ENCODE data around the gene EMC10.
A peak's percentile ranks its signal among the peaks of the same experiment; 100 is the strongest.
"Not testable (repeated sequence)": the region's sequence is repeated elsewhere in the genome, so short reads cannot be mapped to it uniquely, and the experiment has no call there.

The EMC10 gene

DNA sequence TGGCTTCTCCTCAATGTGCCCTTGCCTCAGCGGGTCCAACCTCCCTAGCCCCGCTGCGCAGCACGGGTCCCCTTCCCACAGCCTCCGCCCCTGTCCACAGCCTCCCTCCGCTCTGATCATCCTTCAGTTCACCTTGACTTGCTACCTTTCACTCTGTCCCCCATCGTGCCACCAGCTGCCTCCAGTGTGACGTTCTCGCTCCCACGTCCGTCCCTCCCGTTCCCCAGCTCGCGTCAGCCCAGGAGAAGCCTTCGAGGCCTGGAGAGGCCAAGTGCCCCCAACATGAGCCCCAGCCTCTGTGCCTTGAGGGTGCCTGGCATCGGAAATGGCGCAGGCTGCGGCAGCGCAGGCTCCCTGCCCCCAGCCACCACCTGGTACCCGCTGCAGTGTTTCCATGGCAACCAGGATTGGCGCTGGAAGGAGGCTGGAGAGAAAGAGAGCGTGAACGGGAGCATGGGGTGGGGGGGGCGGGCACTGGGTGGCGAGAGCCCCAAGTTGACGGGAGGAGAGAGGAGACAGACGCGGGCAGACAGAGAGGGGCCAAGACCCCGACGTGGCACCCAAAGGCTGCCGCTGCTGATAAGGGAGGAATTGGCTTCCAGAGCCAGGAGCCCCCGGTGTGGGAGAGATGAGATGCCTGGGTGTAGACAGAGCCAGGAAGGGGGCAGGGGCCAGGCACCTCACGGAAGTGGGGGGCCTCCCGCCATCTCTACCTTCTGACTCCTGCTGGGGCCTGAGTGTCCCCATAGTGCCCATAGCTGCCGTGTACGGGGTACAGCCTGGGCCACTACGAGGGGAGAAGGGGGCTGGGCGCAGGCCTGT lies 38.2 kb downstream of the EMC10 start:
- DNase-seq (ENCODE audit: low spot score): no peak

- no peak for DNase-seq (ENCODE audit: low spot score)
These were observed 38.9 kb downstream of the EMC10 start for GRCh38 chr19:50515168-50515561.

- no peak for DNase-seq (ENCODE audit: low spot score)
These were observed 40.1 kb downstream of the EMC10 start for GRCh38 chr19:50516456-50516855.

- DNase-seq (ENCODE audit: low spot score): no peak
These were observed 40.8 kb downstream of the EMC10 start for GRCh38 chr19:50516964-50517703.

DNA sequence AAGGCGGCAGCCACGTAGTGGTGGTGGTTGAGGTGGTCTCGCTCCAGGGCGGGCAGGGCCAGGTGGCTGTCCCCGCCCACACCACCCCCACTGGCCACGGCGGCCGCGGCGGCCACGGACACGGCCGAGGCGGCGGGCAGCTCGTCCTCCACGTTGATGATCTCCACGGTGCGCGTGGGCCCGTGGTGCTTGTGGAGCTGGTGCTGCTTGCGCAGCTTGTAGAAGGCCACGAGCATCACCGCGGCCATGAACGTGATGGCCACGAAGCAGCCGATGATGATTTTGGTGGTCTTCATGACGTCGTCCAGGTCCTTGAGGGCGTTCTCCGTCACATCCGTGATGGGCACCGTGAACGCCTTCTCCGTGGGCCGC lies 41.4 kb downstream of the EMC10 start:
- no peak for DNase-seq (ENCODE audit: low spot score)

DNA sequence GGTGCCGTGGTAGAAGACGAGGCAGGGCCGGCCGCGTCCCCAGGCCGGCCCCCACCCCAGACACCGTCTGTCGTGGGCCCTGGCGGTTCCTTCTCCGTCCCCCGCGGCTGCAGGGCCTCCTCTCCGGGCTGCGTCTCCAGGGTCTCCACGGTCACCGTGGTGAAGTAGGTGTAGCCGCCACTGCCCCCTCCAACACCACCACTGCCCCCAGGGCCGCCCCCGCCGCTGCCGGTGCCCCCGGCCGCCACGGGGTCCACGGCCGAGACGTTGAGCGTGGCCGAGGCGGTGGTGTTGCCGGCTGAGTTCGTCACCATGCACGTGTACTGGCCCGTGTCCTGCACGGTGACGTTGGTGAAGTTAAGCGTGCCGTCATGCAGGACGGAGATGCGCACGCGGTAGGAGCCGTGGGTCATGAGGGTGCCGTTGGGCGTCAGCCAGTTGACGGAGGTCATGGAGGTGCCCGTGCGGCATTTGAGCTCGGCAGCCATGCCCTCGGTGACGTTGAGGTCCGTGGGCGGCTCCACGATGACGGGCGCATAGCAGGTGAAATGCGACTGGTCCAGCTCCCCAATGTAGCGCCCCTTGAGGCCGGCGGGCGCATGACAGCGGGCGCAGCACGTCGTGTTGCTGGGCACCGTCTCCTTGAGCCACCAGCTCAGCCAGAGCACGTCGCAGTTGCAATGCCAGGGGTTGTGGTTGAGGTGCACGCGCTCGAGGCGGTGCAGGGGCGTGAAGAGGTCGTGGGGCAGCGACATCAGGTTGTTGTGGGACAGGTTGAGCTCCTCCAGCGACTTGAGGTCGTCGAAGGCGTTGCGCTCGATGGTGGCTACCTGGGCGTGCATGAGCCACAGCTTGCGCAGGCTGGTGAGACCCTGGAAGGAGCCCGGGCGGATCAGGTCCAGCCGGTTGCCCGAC lies 42.0 kb downstream of the EMC10 start:
- DNase-seq (ENCODE audit: low spot score): no peak

DNA sequence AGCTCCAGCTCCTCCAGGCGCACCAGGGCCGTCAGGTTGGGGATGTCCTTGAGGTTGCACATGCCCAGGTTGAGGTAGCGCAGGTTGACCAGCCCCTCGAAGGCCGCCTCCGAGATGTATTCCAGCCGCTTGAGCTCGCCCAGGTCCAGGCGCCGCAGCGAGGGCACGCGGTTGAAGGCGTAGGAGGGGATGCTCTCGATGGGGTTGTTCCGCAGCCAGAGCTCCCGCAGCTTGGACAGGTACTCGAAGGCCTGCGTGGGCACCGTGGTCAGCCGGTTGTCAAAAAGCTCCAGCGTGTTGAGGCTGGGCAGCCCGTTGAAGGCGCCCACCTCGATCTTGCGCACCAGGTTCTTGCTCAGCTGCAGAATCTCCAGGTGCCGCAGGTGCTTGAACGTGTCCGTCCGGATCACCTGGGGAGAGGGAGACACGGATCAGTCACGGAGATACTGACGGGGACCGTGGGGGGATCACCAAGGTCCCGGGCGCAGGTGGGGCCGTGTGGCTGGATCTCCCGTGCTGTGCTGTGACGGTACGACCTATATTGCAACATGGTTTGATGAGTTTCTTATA lies 42.8 kb downstream of the EMC10 start:
- DNase-seq (ENCODE audit: low spot score): no peak

- DNase-seq (ENCODE audit: low spot score): no peak
These were observed 44.6 kb downstream of the EMC10 start for GRCh38 chr19:50520822-50521465.

GRCh38 chr19:50522881-50523280 lies 46.6 kb downstream of the EMC10 start:
- no peak for DNase-seq (ENCODE audit: low spot score)

DNA sequence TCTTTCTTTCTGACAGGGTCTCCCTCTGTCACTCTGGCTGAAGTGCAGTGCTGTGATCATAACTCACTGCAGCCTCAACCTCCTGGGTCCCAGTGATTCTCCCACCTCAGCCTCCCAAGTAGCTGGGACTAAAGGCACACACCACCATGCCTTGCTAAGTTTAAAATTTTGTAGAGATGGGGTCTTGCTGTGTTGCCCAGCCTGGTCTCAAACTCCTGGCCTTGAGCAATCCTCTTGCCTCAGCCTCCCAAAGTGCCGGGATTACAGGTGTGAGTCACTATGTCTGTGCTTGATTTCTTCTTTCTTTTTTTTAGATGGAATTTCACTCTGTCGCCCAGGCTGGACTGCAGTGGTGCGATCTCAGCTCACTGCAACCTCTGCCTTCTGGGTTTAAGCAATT lies 51.7 kb downstream of the EMC10 start:
- DNase-seq (ENCODE audit: low spot score): not testable (repeated sequence)

DNA sequence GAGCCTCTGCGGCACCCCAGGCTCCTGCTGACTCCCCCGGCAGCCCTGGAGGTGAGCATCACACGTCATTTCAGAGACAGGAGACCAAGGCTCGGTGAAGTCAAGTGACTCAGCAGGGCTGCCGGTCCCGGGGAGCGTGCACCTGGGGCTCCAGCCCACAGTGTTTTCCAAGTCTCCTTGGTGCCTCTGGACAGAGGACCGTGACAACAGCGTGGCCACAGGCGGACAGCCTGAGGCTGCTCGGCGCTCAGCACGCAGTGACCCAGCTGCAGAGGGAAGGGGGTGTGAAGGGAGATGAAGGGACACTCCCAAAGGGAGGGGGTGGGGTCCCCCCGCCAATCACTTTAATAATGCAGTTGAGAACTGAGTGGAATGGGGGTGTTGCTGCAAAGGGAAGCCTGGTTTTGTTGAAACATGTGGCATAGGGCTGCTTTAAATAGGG lies 54.9 kb downstream of the EMC10 start:
- DNase-seq (ENCODE audit: low spot score): no peak

DNA sequence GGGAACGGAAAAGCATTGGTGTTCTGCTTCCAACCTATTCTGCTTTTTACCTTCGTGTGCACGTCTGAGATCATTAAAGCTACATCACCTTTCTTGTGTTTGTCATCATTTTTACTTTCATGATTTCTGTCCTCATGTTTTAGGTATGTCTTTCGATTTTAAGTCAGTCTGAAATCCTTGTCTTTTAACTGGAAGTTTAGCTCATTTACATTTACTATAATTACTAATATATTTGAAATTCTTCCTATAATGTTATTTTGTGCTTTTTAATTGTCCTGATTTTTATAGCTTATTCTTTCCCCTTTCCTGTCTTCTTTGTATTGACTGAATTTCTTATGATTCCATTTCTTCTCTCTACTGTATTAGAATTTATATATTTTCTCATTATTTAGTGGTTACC lies 56.6 kb downstream of the EMC10 start:
- DNase-seq (ENCODE audit: low spot score): no peak

- no peak for DNase-seq (ENCODE audit: low spot score)
These were observed 58.2 kb downstream of the EMC10 start for GRCh38 chr19:50534478-50534877.

DNA sequence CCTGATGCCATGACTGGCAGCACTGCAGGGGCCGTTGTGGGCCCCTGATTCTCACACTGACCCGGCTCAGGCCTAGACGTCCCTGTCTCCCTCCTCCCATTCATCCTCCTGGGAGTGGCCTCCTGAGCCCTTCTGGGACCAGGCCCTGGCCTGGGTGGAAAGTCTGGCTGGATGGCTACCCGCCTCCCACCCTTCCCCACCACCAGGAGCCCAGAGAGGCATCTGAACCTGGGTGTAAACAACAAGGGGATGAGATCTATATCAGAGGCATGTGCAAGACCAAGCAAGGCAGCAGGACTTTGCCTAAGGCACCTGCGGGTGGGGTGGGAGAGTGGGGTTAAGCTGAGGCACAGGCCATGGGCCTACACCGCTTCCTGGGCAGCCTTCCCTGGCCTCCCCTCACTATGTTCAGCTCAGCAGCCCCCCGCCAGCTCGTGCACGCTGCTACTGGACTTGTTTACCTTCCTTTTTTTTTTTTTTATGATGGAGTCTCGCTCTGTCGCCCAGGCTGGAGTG lies 59.4 kb downstream of the EMC10 start:
- no peak for DNase-seq (ENCODE audit: low spot score)

- DNase-seq (ENCODE audit: low spot score): no peak
These were observed 60.5 kb downstream of the EMC10 start for GRCh38 chr19:50536662-50537305.

DNA sequence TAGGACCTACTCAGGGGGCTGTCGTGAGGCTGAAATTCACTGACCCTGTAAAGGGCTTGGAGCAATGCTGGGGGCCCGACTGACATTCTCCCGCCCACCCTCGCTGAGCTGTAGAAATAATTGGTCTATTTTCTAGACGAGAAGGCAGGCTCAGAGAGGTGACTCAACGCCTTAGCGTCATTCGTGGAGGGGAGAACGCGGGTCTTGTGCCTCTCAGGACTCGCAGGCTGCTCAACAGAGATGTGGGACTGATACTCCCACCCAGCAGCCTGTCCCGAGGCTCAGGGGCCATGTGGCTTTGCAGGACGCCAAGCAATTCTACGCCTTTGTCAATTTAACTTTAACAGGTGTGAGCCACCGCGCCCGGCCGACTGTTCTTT lies 61.0 kb downstream of the EMC10 start:
- DNase-seq (ENCODE audit: low spot score): no peak

DNA sequence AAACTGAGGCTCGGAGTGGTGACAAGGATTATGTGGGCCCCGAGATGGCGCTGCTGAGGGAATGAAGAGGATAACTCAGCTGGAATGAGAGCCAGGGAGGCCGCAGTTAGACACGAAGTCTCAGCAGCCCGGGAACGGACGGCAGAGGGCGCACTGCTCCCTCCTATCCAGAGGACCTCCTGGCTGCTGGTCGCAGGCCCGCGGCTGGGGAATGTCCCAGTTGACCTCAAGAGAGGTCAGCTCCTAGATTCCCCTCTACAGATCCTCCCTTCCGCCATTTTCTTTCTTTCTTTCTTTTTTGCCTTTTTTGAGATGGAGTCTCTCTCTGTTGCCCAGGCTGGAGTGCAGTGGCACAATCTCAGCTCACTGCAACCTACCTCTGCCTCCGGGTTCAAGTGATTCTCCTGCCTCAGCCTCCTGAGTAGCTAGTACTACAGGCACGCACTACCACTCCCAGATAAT lies 61.5 kb downstream of the EMC10 start:
- DNase-seq (ENCODE audit: low spot score): peak; percentile 72
